Measurements from ENCODE around the gene ZGPAT.

DNA sequence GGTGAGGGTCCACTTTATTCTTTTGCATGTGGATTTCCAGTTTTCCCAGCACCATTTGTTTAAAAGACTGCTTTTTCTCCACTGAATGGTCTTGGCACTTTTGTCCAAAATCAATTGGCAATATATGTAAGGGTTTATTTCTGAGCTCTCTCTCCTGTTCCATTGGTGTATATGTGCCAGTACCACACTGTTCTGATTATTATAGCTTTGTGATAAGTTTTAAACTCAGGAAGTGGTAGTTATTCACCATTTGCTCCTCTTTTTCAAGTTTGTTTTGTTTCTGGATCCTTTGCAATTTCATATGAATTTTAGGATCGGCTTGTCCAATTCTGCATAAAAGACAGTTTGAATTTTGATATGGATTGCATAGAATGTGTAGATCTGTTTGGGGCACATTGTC lies 4.4 kb downstream of the ZGPAT start:
- TF ChIP-seq, protein P1, sequence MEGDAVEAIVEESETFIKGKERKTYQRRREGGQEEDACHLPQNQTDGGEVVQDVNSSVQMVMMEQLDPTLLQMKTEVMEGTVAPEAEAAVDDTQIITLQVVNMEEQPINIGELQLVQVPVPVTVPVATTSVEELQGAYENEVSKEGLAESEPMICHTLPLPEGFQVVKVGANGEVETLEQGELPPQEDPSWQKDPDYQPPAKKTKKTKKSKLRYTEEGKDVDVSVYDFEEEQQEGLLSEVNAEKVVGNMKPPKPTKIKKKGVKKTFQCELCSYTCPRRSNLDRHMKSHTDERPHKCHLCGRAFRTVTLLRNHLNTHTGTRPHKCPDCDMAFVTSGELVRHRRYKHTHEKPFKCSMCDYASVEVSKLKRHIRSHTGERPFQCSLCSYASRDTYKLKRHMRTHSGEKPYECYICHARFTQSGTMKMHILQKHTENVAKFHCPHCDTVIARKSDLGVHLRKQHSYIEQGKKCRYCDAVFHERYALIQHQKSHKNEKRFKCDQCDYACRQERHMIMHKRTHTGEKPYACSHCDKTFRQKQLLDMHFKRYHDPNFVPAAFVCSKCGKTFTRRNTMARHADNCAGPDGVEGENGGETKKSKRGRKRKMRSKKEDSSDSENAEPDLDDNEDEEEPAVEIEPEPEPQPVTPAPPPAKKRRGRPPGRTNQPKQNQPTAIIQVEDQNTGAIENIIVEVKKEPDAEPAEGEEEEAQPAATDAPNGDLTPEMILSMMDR (IDR thresholded peaks at IDR 0.05), result no peak
- no peak for TF ChIP-seq POLR2A (IDR thresholded peaks at IDR 0.05)
